NT2/D1 (cell line): Measurements from ENCODE around the gene DYNLT5.

ENCODE experiments used
- DNase-seq: peaks from one replicate; pipeline ENCODE4 v3.0.0-alpha.2; 2011; ENCODE audit warnings: low read depth, low spot score
- H3K27me3 ChIP-seq: 2 replicates; pipeline ENCODE4 v1.6.0; 2011; ENCODE audit warnings: mild to moderate bottlenecking; ENCODE audit not compliant: insufficient read length, insufficient read depth
- H3K36me3 ChIP-seq: 2 replicates; pipeline ENCODE4 v1.6.1; 2011; ENCODE audit warnings: mild to moderate bottlenecking, low read length, mixed read lengths; ENCODE audit not compliant: insufficient read depth, insufficient read length
- H3K4me1 ChIP-seq: 2 replicates; pipeline ENCODE4 v1.5.1; 2011; ENCODE audit not compliant: insufficient read depth, insufficient read length
- H3K4me3 ChIP-seq: 2 replicates; pipeline ENCODE4 v1.5.1; 2011; ENCODE audit warnings: low read depth; ENCODE audit not compliant: insufficient read length
- H3K9ac ChIP-seq: 2 replicates; pipeline ENCODE4 v1.6.0; 2011; ENCODE audit warnings: low read depth; ENCODE audit not compliant: insufficient read length
- H3K9me3 ChIP-seq: 2 replicates; pipeline ENCODE4 v1.5.1; 2011; ENCODE audit warnings: mild to moderate bottlenecking, low read length; ENCODE audit not compliant: insufficient read depth
- SUZ12 ChIP-seq: IDR thresholded peaks from 2 replicates; pipeline ENCODE4 v1.6.1; 2011; ENCODE audit not compliant: insufficient read length, insufficient read depth; ENCODE audit errors: extremely low read depth
- YY1 ChIP-seq: IDR thresholded peaks from 2 replicates; pipeline ENCODE4 v1.6.1; 2011; ENCODE audit not compliant: insufficient read length, insufficient read depth
- ZNF274 ChIP-seq: IDR thresholded peaks from 2 replicates; pipeline ENCODE4 v1.6.1; 2011; ENCODE audit warnings: mild to moderate bottlenecking, low read depth, low read length

DYNLT5 gene, protein sequence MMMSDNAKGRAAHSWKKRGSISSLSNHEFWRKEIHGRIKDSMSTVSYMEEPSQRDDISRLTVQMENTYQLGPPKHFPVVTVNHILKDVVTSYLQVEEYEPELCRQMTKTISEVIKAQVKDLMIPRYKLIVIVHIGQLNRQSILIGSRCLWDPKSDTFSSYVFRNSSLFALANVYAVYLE

GRCh38 chr1:66752000-66752592 is at the start of gene DYNLT5:
Gene DYNLT5, plus strand, starts transcription at chr1:66752459. Its CDS starts 2,200 bp downstream, at chr1:66754659.
- peak within 1 kb of the TSS; percentile 68 for H3K4me3 ChIP-seq
- peak within 1 kb of the TSS; percentile 77 for H3K9ac ChIP-seq
- peak; percentile 33 for DNase-seq

GRCh38 chr1:66704177-66704875 is 47.9 kb upstream of the DYNLT5 start:
- H3K9me3 ChIP-seq, result no peaks in the 10 kb centered on the region
- no peaks in the 10 kb centered on the region for H3K27me3 ChIP-seq
- no peaks in the 10 kb centered on the region for H3K36me3 ChIP-seq
- no peak for DNase-seq
- no peak overlapping the region for H3K9ac ChIP-seq
- H3K4me1 ChIP-seq, result no peaks in the 10 kb centered on the region
- TF ChIP-seq YY1 (no peak), SUZ12 (no peak), ZNF274 (no peak)
- no peak overlapping the region for H3K4me3 ChIP-seq

More at GRCh38 chr1:66752000-66752592, at the start of gene DYNLT5:
- Histone ChIP-seq H3K9me3 (no peaks in the 10 kb centered on the region), H3K36me3 (no peaks in the 10 kb centered on the region), H3K4me1 (no peaks in the 10 kb centered on the region), H3K27me3 (peaks cover 22% of the 10 kb centered on the region)
- TF ChIP-seq SUZ12 (peak; percentile 63), YY1 (no peak), ZNF274 (no peak)

- Histone ChIP-seq H3K4me1 (no peaks in the 10 kb centered on the region), H3K9me3 (no peaks in the 10 kb centered on the region), H3K36me3 (no peaks in the 10 kb centered on the region), H3K4me3 (no peak overlapping the region), H3K27me3 (no peaks in the 10 kb centered on the region), H3K9ac (no peak overlapping the region)
- DNase-seq, result no peak
- TF ChIP-seq ZNF274, result no peak
- no peak for TF ChIP-seq SUZ12
- no peak for TF ChIP-seq YY1
These were observed 47.1 kb upstream of the DYNLT5 start for GRCh38 chr1:66705110-66705509.

- H3K9me3 ChIP-seq, result no peaks in the 10 kb centered on the region
- no peak for DNase-seq
These were observed 40.8 kb upstream of the DYNLT5 start for GRCh38 chr1:66711420-66711819.

DNA sequence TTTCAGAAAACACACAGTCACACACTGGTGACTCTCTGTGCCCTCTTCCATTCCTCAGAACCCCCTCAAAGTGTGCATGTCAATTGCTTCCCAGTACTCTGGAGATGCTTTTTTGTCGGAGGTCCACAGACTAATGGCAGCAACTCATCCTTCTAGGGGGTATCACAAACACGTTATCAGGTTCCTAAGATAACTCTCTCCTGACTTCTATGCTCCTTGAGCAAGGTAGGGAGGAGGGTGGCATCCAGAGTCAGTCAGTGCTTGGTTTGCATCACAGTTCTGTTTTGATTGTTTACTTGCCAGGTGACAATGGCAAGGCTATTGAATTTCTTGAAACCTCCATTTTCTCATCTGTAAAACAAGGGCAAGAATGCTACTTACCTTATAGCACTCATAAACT is 39.4 kb upstream of the DYNLT5 start:
- no peak for TF ChIP-seq YY1
- no peak for TF ChIP-seq SUZ12
- no peak for TF ChIP-seq ZNF274
- H3K4me1 ChIP-seq, result peaks cover 3% of the 10 kb centered on the region

More at GRCh38 chr1:66711420-66711819, 40.8 kb upstream of the DYNLT5 start:
- Histone ChIP-seq H3K4me3 (no peak overlapping the region), H3K36me3 (no peaks in the 10 kb centered on the region), H3K4me1 (peaks cover 3% of the 10 kb centered on the region), H3K9ac (no peak overlapping the region), H3K27me3 (no peaks in the 10 kb centered on the region)
- TF ChIP-seq ZNF274, result no peak
- no peak for TF ChIP-seq YY1
- TF ChIP-seq SUZ12, result no peak

DNA sequence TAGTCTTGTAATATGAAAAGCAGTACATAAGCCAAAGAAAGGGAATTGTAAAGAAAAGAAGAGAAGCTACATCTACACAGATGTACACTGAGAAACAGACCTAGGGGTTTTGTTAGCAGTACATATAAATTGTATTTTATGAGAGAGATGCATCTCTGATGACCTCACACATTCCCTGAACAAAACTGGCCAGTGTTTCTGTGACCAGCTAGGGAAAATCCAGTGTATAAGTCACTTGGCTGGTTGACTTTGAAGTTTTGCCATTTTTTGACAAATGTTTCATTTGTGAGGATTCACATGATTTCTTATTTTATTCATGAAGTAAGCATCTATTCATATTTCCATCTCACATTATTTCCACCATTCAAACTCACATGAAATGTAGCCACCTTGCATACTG is 28.3 kb upstream of the DYNLT5 start:
- H3K36me3 ChIP-seq, result no peaks in the 10 kb centered on the region
- no peaks in the 10 kb centered on the region for H3K27me3 ChIP-seq
- no peaks in the 10 kb centered on the region for H3K4me1 ChIP-seq
- no peak for DNase-seq
- no peak overlapping the region for H3K9ac ChIP-seq
- no peak overlapping the region for H3K4me3 ChIP-seq
- TF ChIP-seq YY1 (no peak), ZNF274 (no peak), SUZ12 (no peak)
- no peaks in the 10 kb centered on the region for H3K9me3 ChIP-seq

More for the DNA sequence above, 39.4 kb upstream of the DYNLT5 start:
- H3K36me3 ChIP-seq, result no peaks in the 10 kb centered on the region
- no peaks in the 10 kb centered on the region for H3K27me3 ChIP-seq
- no peak overlapping the region for H3K9ac ChIP-seq
- DNase-seq, result no peak
- no peak overlapping the region for H3K4me3 ChIP-seq
- no peaks in the 10 kb centered on the region for H3K9me3 ChIP-seq

DNA sequence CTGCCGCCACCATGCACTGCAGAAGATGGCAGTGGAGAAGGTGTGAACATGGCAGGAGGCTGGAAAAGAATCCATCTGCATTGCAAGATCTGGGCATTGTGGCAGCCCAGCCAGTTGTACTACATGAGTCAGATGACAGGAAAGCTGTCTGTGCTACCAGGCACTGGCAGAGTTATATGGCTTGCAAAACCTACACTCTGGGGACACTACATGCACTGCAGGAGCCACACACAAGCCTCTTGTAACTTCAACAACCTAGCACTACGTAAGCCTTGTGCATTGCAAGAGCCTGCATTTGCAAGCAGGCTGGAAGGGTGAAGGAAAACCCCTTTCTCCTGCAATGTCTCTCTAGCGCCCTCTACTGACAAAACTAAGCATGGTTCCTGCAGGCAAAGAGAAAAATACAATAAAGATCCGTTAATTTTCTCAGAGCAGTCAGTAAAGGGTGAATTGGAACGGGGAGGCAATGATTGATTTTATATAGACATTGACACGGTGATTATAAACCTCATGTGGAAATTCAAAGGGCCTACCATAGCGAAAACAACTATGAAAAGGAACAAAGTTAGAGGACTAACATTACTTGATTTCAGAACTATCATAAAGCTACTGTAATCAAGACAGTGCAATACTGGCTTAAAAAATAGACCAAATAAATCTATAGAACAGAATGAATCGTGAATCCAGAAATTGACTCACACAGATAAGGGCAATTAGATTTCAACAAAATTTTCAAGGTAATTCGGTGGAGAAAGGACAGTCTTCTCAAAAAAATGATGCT is 26.2 kb upstream of the DYNLT5 start:
- Histone ChIP-seq H3K9ac (no peak overlapping the region), H3K4me1 (no peaks in the 10 kb centered on the region), H3K36me3 (no peaks in the 10 kb centered on the region), H3K4me3 (no peak overlapping the region), H3K27me3 (no peaks in the 10 kb centered on the region), H3K9me3 (no peaks in the 10 kb centered on the region)
- no peak for TF ChIP-seq YY1
- TF ChIP-seq SUZ12, result no peak
- no peak for TF ChIP-seq ZNF274
- peak; percentile 76 for DNase-seq
